Spleen (tissue), 7 donors: Measurements from ENCODE around the gene AKNA.

ENCODE experiments used
- POLR2A ChIP-seq, 3 donors: fragments of 450-650 bp; IDR thresholded peaks; one replicate each; pipeline ENCODE4 v1.5.1; 2017; ENCODE audit warnings: antibody characterized with exemption in 3 of 3, mild to moderate bottlenecking in 1 of 3
- TF ChIP-seq, protein P1 (sequence below), 11 experiments: fragments of 200-600 bp in 7 of 11; fragments of 450-650 bp in 4 of 11; sonication (generic) in 4 of 11; IDR thresholded peaks in 8 of 11; conservative IDR thresholded peaks in 3 of 11; 1 replicate in 7 of 11; 2 replicates in 4 of 11; pipeline versions ENCODE4 v1.4.0 to v1.8.0; 2016 to 2021; ENCODE audit warnings: antibody characterized with exemption in 11 of 11, inconsistent platforms in 4 of 11, mild to moderate bottlenecking in 1 of 11
- donor health status: DM: no; HTN: no; CAD: no; lungs with moderate emphysema.
- donor health status: DM: no; HTN: no; CAD: no.
- donor health status: DM: no; HTN: no; CAD: no.

GRCh38 chr9:114389612-114390368, 2.0 kb upstream of the AKNA start:
- TF ChIP-seq, protein P1, sequence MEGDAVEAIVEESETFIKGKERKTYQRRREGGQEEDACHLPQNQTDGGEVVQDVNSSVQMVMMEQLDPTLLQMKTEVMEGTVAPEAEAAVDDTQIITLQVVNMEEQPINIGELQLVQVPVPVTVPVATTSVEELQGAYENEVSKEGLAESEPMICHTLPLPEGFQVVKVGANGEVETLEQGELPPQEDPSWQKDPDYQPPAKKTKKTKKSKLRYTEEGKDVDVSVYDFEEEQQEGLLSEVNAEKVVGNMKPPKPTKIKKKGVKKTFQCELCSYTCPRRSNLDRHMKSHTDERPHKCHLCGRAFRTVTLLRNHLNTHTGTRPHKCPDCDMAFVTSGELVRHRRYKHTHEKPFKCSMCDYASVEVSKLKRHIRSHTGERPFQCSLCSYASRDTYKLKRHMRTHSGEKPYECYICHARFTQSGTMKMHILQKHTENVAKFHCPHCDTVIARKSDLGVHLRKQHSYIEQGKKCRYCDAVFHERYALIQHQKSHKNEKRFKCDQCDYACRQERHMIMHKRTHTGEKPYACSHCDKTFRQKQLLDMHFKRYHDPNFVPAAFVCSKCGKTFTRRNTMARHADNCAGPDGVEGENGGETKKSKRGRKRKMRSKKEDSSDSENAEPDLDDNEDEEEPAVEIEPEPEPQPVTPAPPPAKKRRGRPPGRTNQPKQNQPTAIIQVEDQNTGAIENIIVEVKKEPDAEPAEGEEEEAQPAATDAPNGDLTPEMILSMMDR (IDR thresholded peaks at IDR 0.05 in 8 of 11, conservative IDR thresholded peaks at IDR 0.05 in 3 of 11) = peak in 2 of 11 experiments; percentile 25 to 31
- no peak for TF ChIP-seq POLR2A (IDR thresholded peaks at IDR 0.05)
